SK-N-SH (cell line): Measurements from ENCODE around the gene AGBL1.

Experiments used
- CTCF ChIP-seq: fragments of 200-600 bp; sonication (generic); IDR thresholded peaks from 2 replicates; pipeline ENCODE4 v1.6.1; 2017; ENCODE audit warnings: antibody characterized with exemption, mild to moderate bottlenecking, moderate library complexity
- EP300 ChIP-seq, 2 experiments: IDR thresholded peaks; 2 replicates each; pipeline versions ENCODE4 v1.4.0 to v1.6.1; 2012; ENCODE audit warnings: borderline replicate concordance in 1 of 2, low read depth in 1 of 2, low read length in 1 of 2
- EZH2phosphoT487 ChIP-seq: fragments of 200-600 bp; sonication (generic); IDR thresholded peaks from 2 replicates; pipeline ENCODE4 v1.6.1; 2017; ENCODE audit warnings: low read depth, mixed run types, mild to moderate bottlenecking, antibody characterized with exemption, moderate library complexity, borderline replicate concordance
- FOXM1 ChIP-seq: IDR thresholded peaks from 2 replicates; pipeline ENCODE4 v1.4.0; 2012; ENCODE audit warnings: low read depth, mild to moderate bottlenecking
- MAX ChIP-seq: IDR thresholded peaks from 2 replicates; pipeline ENCODE4 v1.4.0; 2012; ENCODE audit warnings: low read depth
- POLR2AphosphoS5 ChIP-seq: IDR thresholded peaks from 2 replicates; pipeline ENCODE4 v1.6.1; 2012; ENCODE audit warnings: low read depth, low read length
- RAD21 ChIP-seq: IDR thresholded peaks from 2 replicates; pipeline ENCODE4 v1.6.1; 2012; ENCODE audit warnings: mild to moderate bottlenecking, low read length
- TAF1 ChIP-seq: IDR thresholded peaks from 2 replicates; pipeline ENCODE4 v1.6.1; 2012; ENCODE audit warnings: low read depth, mild to moderate bottlenecking, low read length, moderate library complexity, borderline replicate concordance
- TF ChIP-seq, protein P1 (sequence below): IDR thresholded peaks from 2 replicates; pipeline ENCODE4 v1.6.1; 2012; ENCODE audit warnings: mild to moderate bottlenecking, low read depth, low read length, moderate library complexity

DNA sequence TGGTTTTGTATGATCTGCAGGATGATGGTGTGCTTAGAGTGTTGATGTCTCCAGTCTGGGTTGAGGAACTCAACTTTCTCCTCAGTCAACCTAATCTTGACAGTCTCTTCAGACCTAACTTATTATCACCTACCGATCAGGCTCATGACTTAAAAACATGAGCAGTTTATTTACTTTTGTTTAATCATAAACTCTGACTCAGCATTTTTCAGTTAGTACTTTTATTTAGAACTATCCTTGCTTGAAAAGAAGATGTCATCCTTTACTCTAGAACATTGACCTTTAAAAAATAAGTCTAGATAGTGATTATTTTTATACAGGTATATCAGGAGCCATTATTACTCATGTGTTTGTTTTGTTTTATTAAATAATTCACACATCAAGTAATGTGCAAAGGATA, 414.8 kb downstream of the AGBL1 start:
- TF ChIP-seq FOXM1 (no peak), EP300 (IDR thresholded peaks at IDR 0.05; ENCODE audit: borderline replicate concordance in 1 of 2, low read depth in 1 of 2, low read length in 1 of 2) (no peak), CTCF (no peak), EZH2phosphoT487 (no peak), TAF1 (no peak), RAD21 (no peak), MAX (no peak), POLR2AphosphoS5 (no peak)
- TF ChIP-seq, protein P1, sequence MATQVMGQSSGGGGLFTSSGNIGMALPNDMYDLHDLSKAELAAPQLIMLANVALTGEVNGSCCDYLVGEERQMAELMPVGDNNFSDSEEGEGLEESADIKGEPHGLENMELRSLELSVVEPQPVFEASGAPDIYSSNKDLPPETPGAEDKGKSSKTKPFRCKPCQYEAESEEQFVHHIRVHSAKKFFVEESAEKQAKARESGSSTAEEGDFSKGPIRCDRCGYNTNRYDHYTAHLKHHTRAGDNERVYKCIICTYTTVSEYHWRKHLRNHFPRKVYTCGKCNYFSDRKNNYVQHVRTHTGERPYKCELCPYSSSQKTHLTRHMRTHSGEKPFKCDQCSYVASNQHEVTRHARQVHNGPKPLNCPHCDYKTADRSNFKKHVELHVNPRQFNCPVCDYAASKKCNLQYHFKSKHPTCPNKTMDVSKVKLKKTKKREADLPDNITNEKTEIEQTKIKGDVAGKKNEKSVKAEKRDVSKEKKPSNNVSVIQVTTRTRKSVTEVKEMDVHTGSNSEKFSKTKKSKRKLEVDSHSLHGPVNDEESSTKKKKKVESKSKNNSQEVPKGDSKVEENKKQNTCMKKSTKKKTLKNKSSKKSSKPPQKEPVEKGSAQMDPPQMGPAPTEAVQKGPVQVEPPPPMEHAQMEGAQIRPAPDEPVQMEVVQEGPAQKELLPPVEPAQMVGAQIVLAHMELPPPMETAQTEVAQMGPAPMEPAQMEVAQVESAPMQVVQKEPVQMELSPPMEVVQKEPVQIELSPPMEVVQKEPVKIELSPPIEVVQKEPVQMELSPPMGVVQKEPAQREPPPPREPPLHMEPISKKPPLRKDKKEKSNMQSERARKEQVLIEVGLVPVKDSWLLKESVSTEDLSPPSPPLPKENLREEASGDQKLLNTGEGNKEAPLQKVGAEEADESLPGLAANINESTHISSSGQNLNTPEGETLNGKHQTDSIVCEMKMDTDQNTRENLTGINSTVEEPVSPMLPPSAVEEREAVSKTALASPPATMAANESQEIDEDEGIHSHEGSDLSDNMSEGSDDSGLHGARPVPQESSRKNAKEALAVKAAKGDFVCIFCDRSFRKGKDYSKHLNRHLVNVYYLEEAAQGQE = no peak
